IMR-90 (cell line): ENCODE measurements around the gene SCRG1. TPM values are rescaled to one million over a fixed set of nuclear protein-coding genes. Genes with fewer than 3 reads are reported as not detected.

Experiments used
- ATAC-seq: fragments of 200-7000 bp; cut with Tn5 transposase; 2 replicates; pipeline ENCODE4 v1.9.1; 2020; ENCODE audit warnings: low read depth, mild to moderate bottlenecking, moderate library complexity
- BruUV-seq: library from RNA; stranded (reverse); fragments of 400-500 nt; replicated peaks from 2 replicates; lab custom pipeline; 2021; lab: Mats Ljungman, UMichigan
- CTCF ChIA-PET: fragments of 300-600 bp; formaldehyde crosslinking; extraction: SDS; loops from one replicate; lab custom pipeline; 2021; ENCODE audit warnings: antibody characterized with exemption; lab: Yijun Ruan, JAX
- POLR2A ChIA-PET: fragments of 300-600 bp; sonication (Branson Sonifier 250); formaldehyde crosslinking; loops from one replicate; lab custom pipeline; 2022; ENCODE audit warnings: antibody characterized with exemption; ENCODE audit not compliant: unreplicated experiment; lab: Charles Lee
- DNase-seq: peaks from one replicate; pipeline ENCODE4 v3.0.0; 2013
- H2AFZ ChIP-seq: replicated peaks from 2 replicates; pipeline ENCODE3; 2013; ENCODE audit warnings: low read length, mild to moderate bottlenecking; ENCODE audit not compliant: poor library complexity
- H2AK5ac ChIP-seq: 2 replicates; pipeline ENCODE4 v1.6.1; 2013; ENCODE audit warnings: low read depth, low read length, inconsistent platforms
- H2AK9ac ChIP-seq: replicated peaks from 2 replicates; pipeline ENCODE3; 2013; ENCODE audit warnings: mild to moderate bottlenecking, low read depth, low read length, moderate library complexity; ENCODE audit not compliant: poor library complexity
- H2BK120ac ChIP-seq: 2 replicates; pipeline ENCODE4 v1.6.1; 2013; ENCODE audit warnings: low read depth, low read length, inconsistent platforms
- H2BK15ac ChIP-seq: 3 replicates; pipeline ENCODE4 v1.6.1; 2013; ENCODE audit warnings: low read depth, low read length, inconsistent platforms
- H2BK20ac ChIP-seq: 2 replicates; pipeline ENCODE4 v1.6.1; 2013; ENCODE audit warnings: low read depth, mild to moderate bottlenecking, inconsistent platforms, low read length, moderate library complexity
- H2BK5ac ChIP-seq: 2 replicates; pipeline ENCODE4 v1.6.1; 2013; ENCODE audit warnings: mild to moderate bottlenecking, low read depth, low read length, inconsistent platforms; ENCODE audit not compliant: poor library complexity, severe bottlenecking
- H3K14ac ChIP-seq: replicated peaks from 2 replicates; pipeline ENCODE4 v1.6.1; 2013; ENCODE audit warnings: low read depth, low read length, inconsistent platforms
- H3K18ac ChIP-seq: 2 replicates; pipeline ENCODE4 v1.6.1; 2013; ENCODE audit warnings: low read depth, low read length, control low read depth
- H3K23ac ChIP-seq: 2 replicates; pipeline ENCODE4 v1.6.1; 2013; ENCODE audit warnings: low read depth, low read length, inconsistent platforms
- H3K27ac ChIP-seq: 2 replicates; pipeline ENCODE4 v1.5.1; 2013; ENCODE audit warnings: mild to moderate bottlenecking, control low read depth, low read length; ENCODE audit not compliant: insufficient read depth
- H3K27me3 ChIP-seq: 2 replicates; pipeline ENCODE4 v1.6.1; 2013; ENCODE audit warnings: low read length; ENCODE audit not compliant: control insufficient read depth, insufficient read depth
- H3K36me3 ChIP-seq: 2 replicates; pipeline ENCODE4 v1.6.1; 2013; ENCODE audit warnings: low read length, mixed read lengths; ENCODE audit not compliant: control insufficient read depth, insufficient read depth
- H3K4ac ChIP-seq: 2 replicates; pipeline ENCODE4 v1.6.1; 2013; ENCODE audit warnings: low read depth, low read length, inconsistent platforms
- H3K4me1 ChIP-seq: 2 replicates; pipeline ENCODE4 v1.6.1; 2013; ENCODE audit warnings: low read length, mixed read lengths; ENCODE audit not compliant: control insufficient read depth, insufficient read depth
- H3K4me2 ChIP-seq: 2 replicates; pipeline ENCODE4 v1.6.1; 2013; ENCODE audit warnings: low read depth, mild to moderate bottlenecking, control low read depth, low read length, moderate library complexity
- H3K4me3 ChIP-seq: 2 replicates; pipeline ENCODE4 v1.5.1; 2013; ENCODE audit warnings: low read depth, mild to moderate bottlenecking, control low read depth, low read length, moderate library complexity; ENCODE audit not compliant: insufficient read depth
- H3K56ac ChIP-seq: 2 replicates; pipeline ENCODE4 v1.6.1; 2013; ENCODE audit warnings: low read length, inconsistent platforms; ENCODE audit not compliant: insufficient read depth; ENCODE audit errors: extremely low read depth
- H3K79me1 ChIP-seq, 2 experiments: 2 replicates each; pipeline ENCODE4 v1.6.1; 2013; ENCODE audit warnings: low read length in 2 of 2, inconsistent platforms in 1 of 2, low read depth in 1 of 2
- H3K9ac ChIP-seq: 2 replicates; pipeline ENCODE4 v1.6.1; 2013; ENCODE audit warnings: low read depth, low read length, control low read depth
- H3K9me1 ChIP-seq: 2 replicates; pipeline ENCODE4 v1.6.1; 2013; ENCODE audit warnings: low read length, inconsistent platforms; ENCODE audit not compliant: insufficient read depth
- H3K9me3 ChIP-seq: 2 replicates; pipeline ENCODE4 v1.6.1; 2013; ENCODE audit warnings: low read length; ENCODE audit not compliant: control insufficient read depth, insufficient read depth
- H4K20me1 ChIP-seq: 2 replicates; pipeline ENCODE4 v1.6.1; 2013; ENCODE audit warnings: low read length, inconsistent platforms; ENCODE audit not compliant: insufficient read depth
- H4K5ac ChIP-seq: 2 replicates; pipeline ENCODE4 v1.6.1; 2013; ENCODE audit warnings: mild to moderate bottlenecking, low read depth, low read length, control low read depth
- H4K8ac ChIP-seq, 2 experiments: 2 replicates each; pipeline ENCODE4 v1.6.1; 2013; ENCODE audit warnings: low read depth in 2 of 2, low read length in 2 of 2, control low read depth in 1 of 2, inconsistent platforms in 1 of 2
- H4K91ac ChIP-seq: 2 replicates; pipeline ENCODE4 v1.6.1; 2013; ENCODE audit warnings: low read depth, low read length, inconsistent platforms; ENCODE audit not compliant: insufficient read depth
- BHLHE40 ChIP-seq: fragments of 150-350 bp; IDR thresholded peaks from 2 replicates; pipeline ENCODE4 v1.6.1; 2016; ENCODE audit warnings: mild to moderate bottlenecking, low read depth, low read length
- CEBPB ChIP-seq: IDR thresholded peaks from 2 replicates; pipeline ENCODE4 v1.6.1; 2012; ENCODE audit warnings: low read depth, low read length, improper control_type of control experiment
- CHD1 ChIP-seq: IDR thresholded peaks from 2 replicates; pipeline ENCODE4 v1.6.1; 2012; ENCODE audit warnings: low read depth, low read length, improper control_type of control experiment
- ELK1 ChIP-seq: fragments of 150-350 bp; IDR thresholded peaks from 2 replicates; pipeline ENCODE4 v1.6.1; 2016; ENCODE audit warnings: low read depth, mild to moderate bottlenecking, low read length, moderate library complexity, borderline replicate concordance
- FOS ChIP-seq: fragments of 150-350 bp; IDR thresholded peaks from 2 replicates; pipeline ENCODE4 v1.6.1; 2016; ENCODE audit warnings: low read depth, low read length
- MAFK ChIP-seq: IDR thresholded peaks from 2 replicates; pipeline ENCODE4 v1.6.1; 2012; ENCODE audit warnings: low read depth, low read length, improper control_type of control experiment
- MAZ ChIP-seq: IDR thresholded peaks from 2 replicates; pipeline ENCODE4 v1.6.1; 2012; ENCODE audit warnings: low read depth, mild to moderate bottlenecking, low read length, improper control_type of control experiment, moderate library complexity, borderline replicate concordance
- MXI1 ChIP-seq: IDR thresholded peaks from 2 replicates; pipeline ENCODE4 v1.6.1; 2012; ENCODE audit warnings: low read depth, mild to moderate bottlenecking, low read length, moderate library complexity, borderline replicate concordance
- RAD21 ChIP-seq: IDR thresholded peaks from 2 replicates; pipeline ENCODE4 v1.6.1; 2012; ENCODE audit warnings: low read length, improper control_type of control experiment
- RCOR1 ChIP-seq: IDR thresholded peaks from 2 replicates; pipeline ENCODE4 v1.6.1; 2012; ENCODE audit warnings: mild to moderate bottlenecking, low read length, improper control_type of control experiment; ENCODE audit not compliant: insufficient replicate concordance
- RFX5 ChIP-seq: IDR thresholded peaks from 2 replicates; pipeline ENCODE4 v1.8.0; 2012; ENCODE audit warnings: low read depth, mild to moderate bottlenecking, low read length, moderate library complexity
- SMC3 ChIP-seq: fragments of 150-350 bp; IDR thresholded peaks from 2 replicates; pipeline ENCODE4 v1.6.1; 2016; ENCODE audit warnings: low read depth, mild to moderate bottlenecking, antibody characterized with exemption, low read length, moderate library complexity
- WGBS, 2 experiments: methylation state at CpG; one replicate each; pipeline versions ENCODE4 v1.1.5 to v1.1.7; 2013; ENCODE audit warnings: missing lambda C conversion rate in 2 of 2; ENCODE audit not compliant: insufficient read length in 1 of 2; ENCODE audit errors: extremely low coverage in 2 of 2; 5-methylcytosine and 5-hydroxymethylcytosine counted together
- dilution Hi-C: fragments of 300-500 bp; cut with HindIII; formaldehyde crosslinking; loops from one replicate; pipeline ENCODE4 v1.14.3; 2018; ENCODE audit warnings: low sequenced_read_pairs; ENCODE audit not compliant: unreplicated experiment
- in situ Hi-C: fragments of 300-500 bp; cut with MboI; formaldehyde crosslinking; loops from 3 replicates; pipeline ENCODE4 v1.14.3; 2019; ENCODE audit warnings: low sequenced_read_pairs, inconsistent platforms, mixed read lengths
- intact Hi-C: fragments of 100-400 bp; cut with micrococcal nuclease; formaldehyde crosslinking; loops from 2 replicates; pipeline ENCODE4 v1.10.0; 2022
- polyA plus RNA-seq, 3 experiments: library from polyadenylated mRNA; depleted of rRNA; stranded (reverse); fragments of >200 nt; gene quantifications; 2 replicates each; pipeline ENCODE4 v1.2.3, GENCODE V29; 2012; ENCODE audit warnings: low replicate concordance in 1 of 3
- total RNA-seq: library from RNA; depleted of rRNA; stranded (reverse); fragments of >200 nt; gene quantifications from 2 replicates; pipeline ENCODE4 v1.2.3, GENCODE V29; 2012
- TF ChIP-seq, protein P1 (sequence below): fragments of 150-350 bp; IDR thresholded peaks from 2 replicates; pipeline ENCODE4 v1.6.1; 2017; ENCODE audit warnings: mild to moderate bottlenecking, antibody characterized with exemption, low read length, low read depth
- TF ChIP-seq, protein P2 (sequence below): conservative IDR thresholded peaks from 2 replicates; pipeline ENCODE4 v1.5.1; 2012; ENCODE audit warnings: mild to moderate bottlenecking, low read depth, low read length, improper control_type of control experiment

The SCRG1 gene
- total and polyA plus RNA-seq, 2 of the 4 experiments (the other 2 are of a cell fraction) = under 0.01 to 0.22 TPM

GRCh38 chr4:173381610-173382009 lies 17.3 kb downstream of the SCRG1 start:
- H3K4me2 ChIP-seq = no peak overlapping the region
- H3K4me1 ChIP-seq = no peaks in the 10 kb centered on the region
- H3K27me3 ChIP-seq = no peaks in the 10 kb centered on the region
- no peak overlapping the region for H3K9ac ChIP-seq
- ChIA-PET CTCF (interaction anchor here (0.6 kb wide), 1 partner anchor 40 kb away, joined by 7 read pairs; no protein-coding TSS in a partner anchor), POLR2A (no interaction called here)
- H3K23ac ChIP-seq = no peak overlapping the region
- no peak overlapping the region for H2AFZ ChIP-seq
- H3K36me3 ChIP-seq = 0 out of 2 replicates have a peak, but pooled peaks cover 1% of the 10 kb centered on the region
- in situ Hi-C loops = no loop called here
- intact Hi-C loops = no loop called here
- no peaks in the 10 kb centered on the region for H3K9me3 ChIP-seq
- no peak for TF ChIP-seq RFX5
- TF ChIP-seq CHD1 = no peak
- no peak for TF ChIP-seq ELK1
- TF ChIP-seq BHLHE40 = no peak
- no peak for TF ChIP-seq MXI1
- no peak for TF ChIP-seq RAD21
- no peak for TF ChIP-seq FOS
- no peak for TF ChIP-seq RCOR1
- TF ChIP-seq, protein P1, sequence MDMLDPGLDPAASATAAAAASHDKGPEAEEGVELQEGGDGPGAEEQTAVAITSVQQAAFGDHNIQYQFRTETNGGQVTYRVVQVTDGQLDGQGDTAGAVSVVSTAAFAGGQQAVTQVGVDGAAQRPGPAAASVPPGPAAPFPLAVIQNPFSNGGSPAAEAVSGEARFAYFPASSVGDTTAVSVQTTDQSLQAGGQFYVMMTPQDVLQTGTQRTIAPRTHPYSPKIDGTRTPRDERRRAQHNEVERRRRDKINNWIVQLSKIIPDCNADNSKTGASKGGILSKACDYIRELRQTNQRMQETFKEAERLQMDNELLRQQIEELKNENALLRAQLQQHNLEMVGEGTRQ = no peak
- TF ChIP-seq MAZ = no peak
- TF ChIP-seq, protein P2, sequence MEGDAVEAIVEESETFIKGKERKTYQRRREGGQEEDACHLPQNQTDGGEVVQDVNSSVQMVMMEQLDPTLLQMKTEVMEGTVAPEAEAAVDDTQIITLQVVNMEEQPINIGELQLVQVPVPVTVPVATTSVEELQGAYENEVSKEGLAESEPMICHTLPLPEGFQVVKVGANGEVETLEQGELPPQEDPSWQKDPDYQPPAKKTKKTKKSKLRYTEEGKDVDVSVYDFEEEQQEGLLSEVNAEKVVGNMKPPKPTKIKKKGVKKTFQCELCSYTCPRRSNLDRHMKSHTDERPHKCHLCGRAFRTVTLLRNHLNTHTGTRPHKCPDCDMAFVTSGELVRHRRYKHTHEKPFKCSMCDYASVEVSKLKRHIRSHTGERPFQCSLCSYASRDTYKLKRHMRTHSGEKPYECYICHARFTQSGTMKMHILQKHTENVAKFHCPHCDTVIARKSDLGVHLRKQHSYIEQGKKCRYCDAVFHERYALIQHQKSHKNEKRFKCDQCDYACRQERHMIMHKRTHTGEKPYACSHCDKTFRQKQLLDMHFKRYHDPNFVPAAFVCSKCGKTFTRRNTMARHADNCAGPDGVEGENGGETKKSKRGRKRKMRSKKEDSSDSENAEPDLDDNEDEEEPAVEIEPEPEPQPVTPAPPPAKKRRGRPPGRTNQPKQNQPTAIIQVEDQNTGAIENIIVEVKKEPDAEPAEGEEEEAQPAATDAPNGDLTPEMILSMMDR = no peak
- TF ChIP-seq MAFK = no peak
- no peak for TF ChIP-seq CEBPB
- no peak for TF ChIP-seq SMC3
- H3K18ac ChIP-seq = no peak overlapping the region
- H2BK20ac ChIP-seq = no peak overlapping the region
- dilution Hi-C loops = no loop called here
- WGBS, 2 experiments = no CpG with 5 or more reads among the region's 1 CpG
- H3K14ac ChIP-seq = no peak overlapping the region
- no peak overlapping the region for H4K5ac ChIP-seq
- no peak overlapping the region for H3K4ac ChIP-seq
- no peak overlapping the region for H2AK9ac ChIP-seq
- H2AK5ac ChIP-seq = no peak overlapping the region
- no peaks in the 10 kb centered on the region for H4K20me1 ChIP-seq
- no peaks in the 10 kb centered on the region for H3K79me1 ChIP-seq
- DNase-seq = no peak
- no peak overlapping the region for H2BK120ac ChIP-seq
- BruUV-seq = no TSS peak
- no peak overlapping the region for H2BK5ac ChIP-seq
- ATAC-seq = no peak
- H4K91ac ChIP-seq = no peak overlapping the region
- no peak overlapping the region for H4K8ac ChIP-seq
- H3K56ac ChIP-seq = no peak overlapping the region
- H3K9me1 ChIP-seq = no peaks in the 10 kb centered on the region
- H2BK15ac ChIP-seq = no peak overlapping the region
- no peak overlapping the region for H3K4me3 ChIP-seq
- H3K27ac ChIP-seq = no peak overlapping the region
